ENCODE results near the gene C11orf97. TPM values are rescaled to one million over a fixed set of nuclear protein-coding genes. Genes with fewer than 3 reads are reported as not detected.

Gene C11orf97
- total and polyA plus RNA-seq, 2 of the 8 experiments (the other 6 are each of a cell fraction or from before 2014, with no cell fraction given), result not detected

GRCh38 chr11:94558932-94559331, 46.7 kb downstream of the C11orf97 start (continued):
- no peak for TF ChIP-seq JUN (IDR thresholded peaks at IDR 0.05; ENCODE audit: low read depth, low read length)
- no peak for TF ChIP-seq MAFK (IDR thresholded peaks at IDR 0.05; ENCODE audit: low read depth, low read length)
- no peak for TF ChIP-seq POLR2A (IDR thresholded peaks at IDR 0.05; ENCODE audit: control extremely low read depth in 1 of 2, low read depth in 2 of 2, low read length in 2 of 2)
- TF ChIP-seq ATF2 (IDR thresholded peaks at IDR 0.05; ENCODE audit: low read length), result no peak
- TF ChIP-seq USF2 (IDR thresholded peaks at IDR 0.05; ENCODE audit: low read length), result no peak
- no peak for TF ChIP-seq TEAD4 (IDR thresholded peaks at IDR 0.05; ENCODE audit: low read depth, low read length)
- no peak for TF ChIP-seq CBX5 (IDR thresholded peaks at IDR 0.05; ENCODE audit: low read depth, low read length)
- TF ChIP-seq NRF1 (IDR thresholded peaks at IDR 0.05; ENCODE audit: low read depth, low read length), result no peak

All from H1 (cell line).